Activated CD4-positive, alpha-beta memory T cell treated with anti-CD3 and anti-CD28 coated beads for 36 hours (primary cell): Measurements from ENCODE around the gene ANKRD63. TPM values are rescaled to one million over a fixed set of nuclear protein-coding genes. Genes with fewer than 3 reads are reported as not detected.

Experiments used
- CTCF ChIA-PET: fragments of 350-600 bp; sonication (Branson Sonifier 250); formaldehyde crosslinking; loops from one replicate; lab custom pipeline; 2021; ENCODE audit warnings: antibody characterized with exemption, inconsistent platforms; lab: Charles Lee
- POLR2A ChIA-PET: fragments of 350-600 bp; sonication (Branson Sonifier 250); formaldehyde crosslinking; loops from one replicate; lab custom pipeline; 2021; ENCODE audit warnings: antibody characterized with exemption; lab: Charles Lee
- DNase-seq: peaks from one replicate; pipeline ENCODE4 v3.0.0-alpha.2; 2020
- H3K27ac Mint-ChIP-seq: one replicate; pipeline ENCODE4 v1.8.0; 2021; ENCODE audit warnings: mixed read lengths
- H3K27me3 Mint-ChIP-seq: one replicate; pipeline ENCODE4 v1.8.0; 2021; ENCODE audit warnings: mixed read lengths
- H3K36me3 Mint-ChIP-seq: one replicate; pipeline ENCODE4 v1.8.0; 2021; ENCODE audit warnings: mixed read lengths
- H3K4me1 Mint-ChIP-seq: one replicate; pipeline ENCODE4 v1.8.0; 2021; ENCODE audit warnings: low read depth, mixed read lengths
- H3K4me3 Mint-ChIP-seq: one replicate; pipeline ENCODE4 v1.8.0; 2021; ENCODE audit warnings: mild to moderate bottlenecking, mixed read lengths
- H3K9me3 Mint-ChIP-seq: one replicate; pipeline ENCODE4 v1.8.0; 2021; ENCODE audit warnings: mixed read lengths
- intact Hi-C: fragments of 100-400 bp; cut with micrococcal nuclease; formaldehyde crosslinking; loops from one replicate; pipeline ENCODE4 v1.15.1; 2023
- total RNA-seq, 2 experiments: library from RNA; stranded (reverse); gene quantifications; one replicate each; pipeline ENCODE4 v1.2.3, GENCODE V29; 2021

The ANKRD63 gene
- total RNA-seq, 2 experiments from 2014 or later: not detected

DNA sequence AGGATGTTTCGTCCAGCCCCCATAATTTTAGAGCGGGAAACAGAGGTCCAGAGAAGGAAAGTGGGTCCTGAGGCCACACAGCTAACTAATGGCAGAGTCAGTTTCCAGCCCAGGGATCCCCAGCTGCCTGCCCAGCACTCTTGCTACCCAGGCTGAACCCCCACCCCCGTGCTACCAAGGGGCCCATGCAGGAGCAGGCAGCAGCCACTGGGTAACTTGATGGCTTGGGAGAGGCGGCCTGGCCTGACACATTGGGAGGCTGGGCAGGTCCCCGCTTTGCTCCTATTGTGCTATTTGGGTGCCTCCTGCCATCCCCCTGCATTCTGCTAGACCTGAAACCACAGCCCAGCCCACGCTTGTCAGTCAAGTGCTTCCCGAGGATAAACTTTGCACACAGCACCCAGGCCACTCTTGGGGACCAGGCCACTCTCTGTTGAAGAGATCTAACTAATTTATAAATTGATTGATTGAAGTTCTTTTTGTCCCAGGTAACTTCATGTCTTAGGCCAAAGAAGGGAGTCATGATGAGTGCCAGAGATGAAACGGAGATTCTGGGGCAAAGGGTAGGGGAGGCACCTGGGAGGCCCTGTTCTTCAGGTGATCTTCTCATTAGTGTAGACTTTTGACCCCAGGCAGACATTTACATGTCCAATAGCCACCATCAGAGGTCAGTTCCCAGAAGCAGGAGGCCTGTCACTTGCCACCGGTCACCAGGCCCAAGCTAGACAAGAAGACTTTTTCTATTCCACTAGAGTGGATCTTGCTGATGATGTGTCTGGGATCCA lies 37.0 kb downstream of the ANKRD63 start:
- ChIA-PET CTCF (interaction anchor here (1.3 to 3.4 kb wide), 2 partner anchors 28 to 29 kb away, joined by 3 to 17 read pairs; no protein-coding TSS in a partner anchor), POLR2A (no interaction called here)
- H3K27ac Mint-ChIP-seq: no peak overlapping the region

DNA sequence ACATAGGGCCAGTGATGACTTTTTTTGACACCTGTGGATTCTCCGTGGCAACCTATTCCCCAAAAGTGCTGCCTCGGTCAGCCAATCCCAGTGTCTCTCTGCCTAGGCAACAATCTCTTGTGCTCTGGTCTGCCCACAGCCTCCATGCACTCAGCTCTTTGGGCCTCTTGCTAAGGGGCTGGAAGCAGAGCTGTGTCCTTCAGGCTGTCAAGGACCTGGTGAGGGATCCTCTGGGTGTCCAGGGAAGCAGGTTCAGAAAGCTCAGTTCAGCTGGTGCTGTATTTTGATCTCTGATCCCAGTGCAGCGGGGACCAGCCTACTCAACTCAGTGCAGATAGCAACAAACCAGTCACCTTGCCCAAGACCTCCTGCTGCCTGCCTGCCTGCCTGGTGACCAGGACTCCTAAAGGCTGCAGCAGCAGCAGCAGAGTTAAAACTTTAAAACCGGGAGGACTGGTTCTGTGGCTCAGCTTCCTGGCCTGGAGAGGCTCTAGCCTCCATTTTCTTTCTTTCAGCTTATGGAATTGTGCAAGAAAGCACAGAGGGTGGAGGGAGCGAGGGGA lies 37.8 kb downstream of the ANKRD63 start:
- H3K27me3 Mint-ChIP-seq: peaks cover 4% of the 10 kb centered on the region

More for the DNA sequence above, 37.0 kb downstream of the ANKRD63 start:
- Mint-ChIP-seq H3K36me3 (no peaks in the 10 kb centered on the region), H3K4me1 (no peaks in the 10 kb centered on the region), H3K4me3 (no peak overlapping the region), H3K27me3 (peaks cover 5% of the 10 kb centered on the region), H3K9me3 (no peaks in the 10 kb centered on the region)
- DNase-seq: no peak
- intact Hi-C loops: no loop called here

DNA sequence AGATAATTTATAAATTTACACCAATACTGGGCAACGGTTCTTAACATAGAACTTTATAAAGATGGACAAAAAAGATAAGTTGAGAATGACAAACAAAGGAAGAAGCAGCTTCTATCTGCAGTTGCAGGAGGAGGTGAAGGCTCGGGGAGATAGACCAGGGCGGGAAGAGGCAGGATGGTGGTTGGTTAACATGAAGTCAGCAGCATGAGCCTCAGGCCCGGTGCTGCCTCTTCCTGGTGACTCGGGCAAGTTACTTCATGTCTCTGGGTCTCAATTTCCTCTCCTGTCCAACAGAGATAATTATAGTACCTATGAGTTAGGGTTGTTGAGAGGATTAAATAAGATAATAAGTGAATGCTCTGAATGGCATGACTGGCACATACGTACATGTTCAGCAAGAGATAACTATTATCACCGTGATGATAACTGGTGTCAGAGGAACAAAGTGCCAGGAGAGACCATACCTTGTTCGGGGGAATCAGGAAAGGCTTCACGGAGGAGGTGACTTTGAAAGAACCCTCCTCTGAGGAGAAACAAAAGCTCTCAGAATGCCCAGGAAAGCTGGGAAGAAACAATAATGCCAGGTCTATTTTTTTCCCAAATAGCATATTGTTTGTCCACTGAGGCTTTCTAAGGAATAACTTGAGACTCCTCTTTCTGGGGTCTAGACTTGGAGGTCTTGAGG lies 39.6 kb downstream of the ANKRD63 start:
- no peak overlapping the region for H3K27ac Mint-ChIP-seq
- H3K4me1 Mint-ChIP-seq: peaks cover 3% of the 10 kb centered on the region
- H3K4me3 Mint-ChIP-seq: no peak overlapping the region
- ChIA-PET POLR2A (no interaction called here), CTCF (interaction anchor here (0.6 kb wide), 1 partner anchor 139 kb away, joined by 3 read pairs; no protein-coding TSS in a partner anchor)
- H3K27me3 Mint-ChIP-seq: peaks cover 14% of the 10 kb centered on the region
- intact Hi-C loops: no loop called here
- no peaks in the 10 kb centered on the region for H3K36me3 Mint-ChIP-seq
- DNase-seq: peak; percentile 5
- no peaks in the 10 kb centered on the region for H3K9me3 Mint-ChIP-seq

More for the DNA sequence above, 37.8 kb downstream of the ANKRD63 start:
- ChIA-PET CTCF (interaction anchor here (0.9 to 3.4 kb wide), 3 partner anchors 9 to 199 kb away, joined by 3 to 17 read pairs (median 3); no protein-coding TSS in a partner anchor), POLR2A (no interaction called here)
- no peaks in the 10 kb centered on the region for H3K9me3 Mint-ChIP-seq
- intact Hi-C loops: no loop called here
- H3K4me1 Mint-ChIP-seq: no peaks in the 10 kb centered on the region
- H3K36me3 Mint-ChIP-seq: no peaks in the 10 kb centered on the region
- H3K27ac Mint-ChIP-seq: no peak overlapping the region
- no peak for DNase-seq
- H3K4me3 Mint-ChIP-seq: no peak overlapping the region

DNA sequence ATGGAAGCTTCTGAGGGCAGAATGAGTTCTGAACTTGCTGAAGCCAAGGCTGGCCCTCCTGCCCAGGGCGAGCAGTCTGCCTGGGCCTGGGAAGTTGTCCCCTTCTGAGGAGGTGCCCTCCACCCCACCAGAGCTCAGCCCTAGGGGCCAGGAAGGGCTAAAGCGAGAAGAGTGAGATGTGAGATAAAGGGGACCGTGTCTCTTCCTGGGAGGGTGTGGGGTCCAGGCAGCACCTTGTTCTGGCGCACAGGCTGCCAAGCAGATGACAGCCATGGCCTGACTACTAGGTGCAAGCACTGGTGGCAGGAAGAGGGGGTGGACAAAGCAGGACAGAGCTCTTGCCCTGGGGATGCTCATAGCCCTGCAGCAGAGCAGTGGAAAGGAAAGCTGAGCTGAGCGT lies 40.3 kb downstream of the ANKRD63 start:
- no peaks in the 10 kb centered on the region for H3K9me3 Mint-ChIP-seq
- H3K27me3 Mint-ChIP-seq: peaks cover 21% of the 10 kb centered on the region
- ChIA-PET POLR2A (no interaction called here), CTCF (interaction anchor here (0.6 kb wide), 2 partner anchors 31 to 138 kb away, joined by 3 read pairs; no protein-coding TSS in a partner anchor)
- no peak overlapping the region for H3K27ac Mint-ChIP-seq
- H3K4me1 Mint-ChIP-seq: peaks cover 3% of the 10 kb centered on the region
- H3K36me3 Mint-ChIP-seq: no peaks in the 10 kb centered on the region
- H3K4me3 Mint-ChIP-seq: no peak overlapping the region
- intact Hi-C loops: no loop called here
- peak; percentile 6 for DNase-seq

DNA sequence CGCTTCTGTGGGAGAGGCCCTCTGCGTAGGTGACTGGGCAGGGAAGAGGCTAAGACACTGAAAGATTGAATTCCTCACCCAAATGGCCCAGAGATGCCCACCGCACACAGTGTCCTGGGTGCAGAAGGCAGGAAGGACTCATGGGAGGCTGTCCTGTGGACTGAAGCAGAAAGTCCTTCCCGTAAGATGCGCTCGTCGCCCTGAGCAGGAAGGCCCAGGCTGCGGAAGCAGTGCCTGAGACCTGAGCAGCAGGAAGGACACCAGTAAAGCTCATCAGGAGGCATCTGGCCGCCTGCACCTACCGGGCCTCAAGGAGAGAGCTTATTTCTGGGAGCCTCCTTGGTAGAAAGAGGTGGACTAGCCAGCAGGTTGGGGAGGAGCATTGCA lies 40.7 kb downstream of the ANKRD63 start:
- POLR2A ChIA-PET: no interaction called here
- intact Hi-C loops: no loop called here
- Mint-ChIP-seq H3K4me3 (no peak overlapping the region), H3K36me3 (no peaks in the 10 kb centered on the region), H3K27ac (no peak overlapping the region), H3K27me3 (peaks cover 21% of the 10 kb centered on the region), H3K4me1 (peaks cover 3% of the 10 kb centered on the region), H3K9me3 (no peaks in the 10 kb centered on the region)
- no peak for DNase-seq
- CTCF ChIA-PET: interaction anchor here (0.6 kb wide), 1 partner anchor 32 kb away, joined by 3 read pairs; no protein-coding TSS in a partner anchor

DNA sequence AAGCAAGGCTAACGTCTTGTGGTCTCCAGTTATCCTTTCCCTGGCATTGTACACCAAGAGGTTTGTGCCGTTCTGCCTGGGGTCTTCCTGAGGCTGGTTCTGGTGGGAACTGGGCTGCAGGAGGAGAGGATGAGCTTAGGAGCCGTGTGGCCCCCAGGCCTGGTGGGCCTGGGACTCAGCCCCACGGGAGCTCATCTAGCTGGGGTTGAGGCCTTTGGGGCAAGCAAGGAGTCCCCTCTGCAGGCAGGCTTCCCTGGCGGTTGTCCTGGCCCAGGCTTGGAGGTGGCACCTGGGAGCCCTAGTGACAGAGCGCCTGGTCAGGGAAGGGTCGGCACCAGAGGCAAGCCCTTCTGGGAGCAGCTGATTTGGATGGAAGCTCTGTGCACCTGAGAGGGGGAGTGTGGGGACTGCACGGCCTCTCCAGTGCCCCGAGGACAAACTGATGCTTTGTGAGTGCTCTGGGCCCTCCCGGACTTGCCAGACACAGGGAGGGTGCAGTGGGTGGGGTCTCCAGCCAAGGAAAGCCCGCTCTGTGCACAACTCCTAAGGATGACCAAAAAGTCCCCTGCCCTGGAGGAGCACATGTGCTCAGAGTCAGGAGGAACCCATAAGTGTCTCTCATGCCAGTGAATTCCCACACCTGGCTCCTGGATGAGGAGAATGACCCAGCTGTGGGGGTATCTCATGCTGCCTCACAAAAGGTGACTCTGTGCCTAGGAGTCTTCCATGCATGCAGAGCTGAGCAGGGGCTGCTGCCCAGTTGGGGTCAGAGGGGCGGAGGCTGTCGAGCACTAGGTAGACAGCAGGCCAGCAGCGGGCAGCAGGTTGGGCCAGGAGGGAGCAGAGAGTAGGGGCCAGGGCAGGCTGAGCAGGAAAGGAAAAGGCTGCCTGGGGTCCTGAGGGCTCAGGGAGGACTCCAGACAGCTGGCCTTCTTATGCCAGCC lies 41.3 kb downstream of the ANKRD63 start:
- intact Hi-C loops: no loop called here
- Mint-ChIP-seq H3K4me3 (no peak overlapping the region), H3K27ac (no peak overlapping the region), H3K27me3 (peaks cover 21% of the 10 kb centered on the region), H3K9me3 (no peaks in the 10 kb centered on the region), H3K4me1 (peaks cover 3% of the 10 kb centered on the region), H3K36me3 (no peaks in the 10 kb centered on the region)
- DNase-seq: no peak
- ChIA-PET POLR2A (no interaction called here), CTCF (interaction anchor here (1.0 kb wide), 1 partner anchor 24 kb away, joined by 3 read pairs; no protein-coding TSS in a partner anchor)

DNA sequence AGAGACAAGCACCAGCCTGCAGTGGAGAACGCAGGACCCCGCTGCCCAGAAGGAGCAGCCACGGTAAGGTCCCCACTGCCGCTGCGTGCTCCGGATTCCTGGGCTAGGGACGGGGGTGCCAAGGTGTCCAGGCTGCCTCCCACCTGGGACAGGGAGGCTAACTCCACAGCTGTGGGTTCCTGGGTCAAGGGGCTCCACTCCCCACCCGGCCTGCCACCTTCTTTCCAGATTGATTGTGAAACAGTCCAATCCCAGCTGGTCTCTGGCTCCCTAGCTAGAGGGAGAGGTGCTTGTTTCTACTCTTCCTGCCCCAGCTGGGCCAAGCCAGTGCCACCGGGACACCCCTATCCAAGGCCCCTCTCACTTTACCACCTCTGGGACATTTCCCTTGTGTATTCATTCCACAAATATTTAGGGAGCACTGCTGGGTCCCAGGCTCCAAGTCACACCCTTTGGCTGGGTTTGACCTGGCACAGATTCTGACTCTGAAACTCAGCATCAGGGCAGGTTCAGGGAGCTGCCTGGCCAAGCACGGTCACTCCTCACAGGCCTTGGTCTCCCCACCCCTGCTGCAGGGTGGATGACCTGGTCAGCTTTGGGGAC lies 42.1 kb downstream of the ANKRD63 start:
- no peak for DNase-seq
- Mint-ChIP-seq H3K4me1 (peaks cover 3% of the 10 kb centered on the region), H3K4me3 (no peak overlapping the region), H3K27me3 (peaks cover 21% of the 10 kb centered on the region), H3K9me3 (no peaks in the 10 kb centered on the region), H3K36me3 (no peaks in the 10 kb centered on the region), H3K27ac (no peak overlapping the region)
- intact Hi-C loops: no loop called here
- ChIA-PET POLR2A (no interaction called here), CTCF (interaction anchor here (1.0 kb wide), 1 partner anchor 23 kb away, joined by 3 read pairs; no protein-coding TSS in a partner anchor)

DNA sequence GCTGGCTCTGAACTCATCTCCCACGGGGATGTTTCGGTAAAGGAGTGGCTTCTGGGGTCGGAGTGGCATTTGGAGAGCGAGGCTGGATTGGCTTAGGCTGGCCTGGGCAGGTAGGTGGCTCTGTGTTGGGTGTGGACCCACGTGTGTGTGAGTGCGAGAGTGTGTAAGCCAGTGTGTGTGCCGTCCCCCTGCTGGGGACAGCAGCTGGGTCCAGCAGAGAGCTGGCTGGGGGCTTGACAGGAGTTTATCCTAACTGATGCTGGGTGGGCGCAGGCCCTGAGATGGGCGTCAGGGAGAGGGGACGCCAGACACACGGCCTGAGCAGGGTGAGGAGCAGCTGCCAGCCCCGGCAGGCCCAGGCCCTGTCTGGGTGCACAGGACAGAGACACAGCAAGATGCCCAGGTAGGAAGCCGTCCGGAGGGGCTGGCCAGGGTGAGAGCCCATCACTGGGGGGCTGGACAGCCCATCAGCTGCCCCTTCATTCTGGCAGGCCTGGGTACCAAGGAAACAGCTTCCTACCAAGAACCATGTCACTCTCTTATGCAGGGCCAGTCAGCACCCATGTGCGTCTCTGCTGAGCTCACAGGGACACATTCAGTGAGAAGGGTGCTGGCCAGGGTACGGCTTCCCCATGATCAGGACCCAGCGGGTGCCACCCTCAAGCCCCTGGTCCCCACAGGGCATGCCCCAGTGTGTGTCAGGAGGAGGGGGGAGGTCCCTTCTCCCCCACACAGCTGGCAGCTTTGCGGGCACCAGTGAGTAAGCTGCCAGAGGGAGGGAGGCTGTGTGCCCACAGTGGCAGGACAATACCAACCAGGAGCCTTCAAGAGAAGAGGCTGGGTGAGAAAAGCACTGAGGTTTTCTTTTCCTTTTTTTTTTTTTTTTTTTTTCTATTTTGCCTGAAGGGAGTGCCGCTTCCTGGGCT lies 42.9 kb downstream of the ANKRD63 start:
- Mint-ChIP-seq H3K9me3 (no peaks in the 10 kb centered on the region), H3K36me3 (no peaks in the 10 kb centered on the region), H3K27ac (no peak overlapping the region), H3K27me3 (peaks cover 21% of the 10 kb centered on the region), H3K4me1 (peaks cover 3% of the 10 kb centered on the region), H3K4me3 (peak overlapping the region; percentile 2)
- intact Hi-C loops: no loop called here
- POLR2A ChIA-PET: no interaction called here
- no peak for DNase-seq
- CTCF ChIA-PET: interaction anchor here (1.2 to 3.1 kb wide), 4 partner anchors 23 to 136 kb away, joined by 3 to 25 read pairs (median 10); no protein-coding TSS in a partner anchor

DNA sequence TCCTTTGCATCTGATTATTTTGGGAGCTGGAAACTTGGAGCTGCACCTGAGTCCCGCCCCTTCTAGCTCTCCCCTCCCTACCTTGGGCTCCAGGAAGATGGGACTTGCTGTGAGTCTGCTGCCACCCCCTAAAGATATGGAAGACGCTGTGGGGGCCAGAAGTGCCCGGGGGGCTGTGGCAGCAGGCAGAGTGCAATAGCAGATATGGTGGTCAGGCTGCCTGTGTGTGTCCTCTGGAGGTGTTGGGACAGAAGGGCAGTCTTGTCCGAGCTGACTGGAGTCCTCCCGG lies 43.5 kb downstream of the ANKRD63 start:
- Mint-ChIP-seq H3K27me3 (peaks cover 21% of the 10 kb centered on the region), H3K36me3 (no peaks in the 10 kb centered on the region), H3K4me1 (peaks cover 3% of the 10 kb centered on the region), H3K27ac (no peak overlapping the region), H3K9me3 (no peaks in the 10 kb centered on the region), H3K4me3 (peak overlapping the region; percentile 2)
- POLR2A ChIA-PET: interaction anchor here (1.0 kb wide), 1 partner anchor 22 kb away, joined by 3 read pairs; no protein-coding TSS in a partner anchor
- no peak for DNase-seq
- intact Hi-C loops: no loop called here
- CTCF ChIA-PET: interaction anchor here (1.0 to 3.1 kb wide), 5 partner anchors 21 to 135 kb away, joined by 3 to 25 read pairs (median 6); no protein-coding TSS in a partner anchor
